Measurements from ENCODE around the gene CD14.

GRCh38 chr5:140596321-140596741 is 36.6 kb downstream of the CD14 start:
- TF ChIP-seq POLR2AphosphoS5 (IDR thresholded peaks at IDR 0.05) = no peak
- TF ChIP-seq CTCF (IDR thresholded peaks at IDR 0.05) = no peak
- TF ChIP-seq POLR2A (IDR thresholded peaks at IDR 0.05) = no peak
